GM12878 (cell line): ENCODE measurements around the gene STT3B. TPM values are rescaled to one million over a fixed set of nuclear protein-coding genes. Genes with fewer than 3 reads are reported as not detected.
A peak's percentile ranks its signal among the peaks of the same experiment; 100 is the strongest.

Source experiments
- BACH1 ChIP-seq: fragments of 450-650 bp; IDR thresholded peaks from 2 replicates; pipeline ENCODE4 v1.6.1; 2017; ENCODE audit warnings: mild to moderate bottlenecking, borderline replicate concordance
- BCL11A ChIP-seq: IDR thresholded peaks from 2 replicates; pipeline ENCODE4 v1.6.1; 2011; ENCODE audit warnings: low read depth, low read length
- BHLHE40 ChIP-seq, 2 experiments: fragments of 450-650 bp in 1 of 2; IDR thresholded peaks; 2 replicates each; pipeline ENCODE4 v1.6.1; 2011 to 2017; ENCODE audit warnings: low read depth in 2 of 2, borderline replicate concordance in 1 of 2, improper control_type of control experiment in 1 of 2, low read length in 1 of 2, mild to moderate bottlenecking in 1 of 2
- BMI1 ChIP-seq: fragments of 450-650 bp; IDR thresholded peaks from 2 replicates; pipeline ENCODE4 v1.6.1; 2016; ENCODE audit warnings: mild to moderate bottlenecking, moderate library complexity, borderline replicate concordance
- CREB1 ChIP-seq: IDR thresholded peaks from 2 replicates; pipeline ENCODE4 v1.6.1; 2012; ENCODE audit warnings: low read depth, mild to moderate bottlenecking, inconsistent platforms
- ETV6 ChIP-seq, 2 experiments: fragments of 450-650 bp in 1 of 2; IDR thresholded peaks in 1 of 2; conservative IDR thresholded peaks in 1 of 2; 2 replicates each; pipeline ENCODE4 v1.6.1; 2014; ENCODE audit warnings: antibody characterized with exemption in 1 of 2, borderline replicate concordance in 1 of 2, low read depth in 1 of 2, mild to moderate bottlenecking in 1 of 2, moderate library complexity in 1 of 2
- FOXK2 ChIP-seq: fragments of 450-650 bp; IDR thresholded peaks from 2 replicates; pipeline ENCODE4 v1.6.1; 2017; ENCODE audit warnings: mild to moderate bottlenecking, moderate library complexity
- FOXM1 ChIP-seq: IDR thresholded peaks from 2 replicates; pipeline ENCODE4 v1.6.1; 2012; ENCODE audit warnings: low read depth, mild to moderate bottlenecking, inconsistent platforms, low read length, moderate library complexity
- JUND ChIP-seq: IDR thresholded peaks from 2 replicates; pipeline ENCODE4 v1.6.1; 2012; ENCODE audit warnings: low read depth, mild to moderate bottlenecking, low read length, improper control_type of control experiment, moderate library complexity
- KLF5 ChIP-seq: fragments of 450-650 bp; IDR thresholded peaks from 2 replicates; pipeline ENCODE4 v1.6.1; 2014; ENCODE audit warnings: mild to moderate bottlenecking; ENCODE audit not compliant: partially characterized antibody
- MAX ChIP-seq: IDR thresholded peaks from 2 replicates; pipeline ENCODE4 v1.6.1; 2012; ENCODE audit warnings: low read depth, low read length, improper control_type of control experiment
- MTA2 ChIP-seq: fragments of 450-650 bp; IDR thresholded peaks from 2 replicates; pipeline ENCODE4 v1.6.1; 2016; ENCODE audit warnings: low read depth, mild to moderate bottlenecking, moderate library complexity
- POLR2AphosphoS2 ChIP-seq: IDR thresholded peaks from 2 replicates; pipeline ENCODE4 v1.6.1; 2011; ENCODE audit warnings: low read depth, mild to moderate bottlenecking, low read length, improper control_type of control experiment, moderate library complexity
- POLR2AphosphoS5 ChIP-seq: IDR thresholded peaks from 2 replicates; pipeline ENCODE4 v1.6.1; 2011; ENCODE audit warnings: mild to moderate bottlenecking, low read length, inconsistent platforms
- POU2F2 ChIP-seq: IDR thresholded peaks from 3 replicates; pipeline ENCODE4 v1.6.1; 2011; ENCODE audit warnings: low read depth, mild to moderate bottlenecking, low read length, borderline replicate concordance
- RAD51 ChIP-seq: fragments of 450-650 bp; IDR thresholded peaks from 2 replicates; pipeline ENCODE4 v1.6.1; 2016; ENCODE audit warnings: moderate library complexity, mild to moderate bottlenecking, inconsistent platforms
- RB1 ChIP-seq: fragments of 450-650 bp; formaldehyde crosslinking; IDR thresholded peaks from 2 replicates; pipeline ENCODE4 v1.6.1; 2017; ENCODE audit warnings: mild to moderate bottlenecking, borderline replicate concordance
- RCOR1 ChIP-seq: conservative IDR thresholded peaks from 2 replicates; pipeline ENCODE4 v1.6.1; 2012; ENCODE audit warnings: low read depth, low read length, improper control_type of control experiment
- RUNX3 ChIP-seq: IDR thresholded peaks from 2 replicates; pipeline ENCODE4 v1.6.1; 2012; ENCODE audit warnings: low read length, inconsistent platforms
- SIX5 ChIP-seq: IDR thresholded peaks from 2 replicates; pipeline ENCODE4 v1.6.1; 2011; ENCODE audit warnings: mild to moderate bottlenecking, low read depth, low read length, moderate library complexity; ENCODE audit not compliant: severe bottlenecking
- SP1 ChIP-seq: IDR thresholded peaks from one replicate; pipeline ENCODE4 v1.6.1; 2011; ENCODE audit warnings: low read depth, low read length
- SREBF2 ChIP-seq: IDR thresholded peaks from 2 replicates; pipeline ENCODE4 v1.6.1; 2012; ENCODE audit warnings: mild to moderate bottlenecking, low read length
- STAT1 ChIP-seq: fragments of 450-650 bp; conservative IDR thresholded peaks from 2 replicates; pipeline ENCODE4 v1.6.1; 2014; ENCODE audit warnings: antibody characterized with exemption, mild to moderate bottlenecking
- TCF3 ChIP-seq: IDR thresholded peaks from 2 replicates; pipeline ENCODE4 v1.6.1; 2012; ENCODE audit warnings: low read depth, mild to moderate bottlenecking, low read length, borderline replicate concordance; ENCODE audit not compliant: insufficient read depth
- USF2 ChIP-seq: IDR thresholded peaks from 2 replicates; pipeline ENCODE4 v1.6.1; 2011; ENCODE audit warnings: low read depth, low read length, improper control_type of control experiment, borderline replicate concordance
- WRNIP1 ChIP-seq: IDR thresholded peaks from 2 replicates; pipeline ENCODE4 v1.6.1; 2011; ENCODE audit warnings: low read depth, low read length, improper control_type of control experiment, borderline replicate concordance
- ZZZ3 ChIP-seq: IDR thresholded peaks from 2 replicates; pipeline ENCODE4 v1.6.1; 2011; ENCODE audit warnings: low read depth; ENCODE audit not compliant: control insufficient read depth, insufficient read length
- polyA plus RNA-seq, 11 experiments: library from polyadenylated mRNA; depleted of rRNA in 4 of 11; unstranded in 6 of 11; stranded (reverse) in 5 of 11; fragments of >200 nt; fragmentation: Nextera tagmentation in 4 of 11; fragmentation: Illumina TruSeq in 1 of 11; extraction: Ambion mirVana in 4 of 11; extraction: Trizol in 1 of 11; gene quantifications; 1 replicate in 1 of 11; 2 replicates in 10 of 11; pipeline versions ENCODE4 v1.2.1 to v1.2.3, GENCODE V29; 2011 to 2016; ENCODE audit warnings: inconsistent platforms in 2 of 11, missing spikeins in 2 of 11, low read depth in 1 of 11
- total RNA-seq, 4 experiments: library from RNA; depleted of rRNA in 3 of 4; stranded (reverse); fragments of >200 nt in 3 of 4; fragmentation: Illumina TruSeq in 1 of 4; extraction: Trizol in 1 of 4; gene quantifications; 2 replicates each; pipeline versions ENCODE4 v1.2.1 to v1.2.3, GENCODE V29; 2013 to 2021
- TF ChIP-seq, protein P1 (sequence below): IDR thresholded peaks from 2 replicates; pipeline ENCODE4 v1.6.1; 2012; ENCODE audit warnings: low read depth, low read length, improper control_type of control experiment
- TF ChIP-seq, protein P2 (sequence below): IDR thresholded peaks from 2 replicates; pipeline ENCODE4 v1.6.1; 2011; ENCODE audit warnings: borderline replicate concordance, low read depth, mild to moderate bottlenecking, moderate library complexity, mixed read lengths, low read length; ENCODE audit not compliant: insufficient read depth; ENCODE audit errors: extremely low read length

STT3B gene
- total and polyA plus RNA-seq, 10 of the 15 experiments (the other 5 are each of a cell fraction or from before 2014, with no cell fraction given): 19.9 to 208 (median 79.6) TPM

GRCh38 chr3:31531992-31532586 is 636 bp upstream of the STT3B start (continued):
- TF ChIP-seq SIX5 (no peak), BHLHE40 (IDR thresholded peaks at IDR 0.05; ENCODE audit: borderline replicate concordance in 1 of 2, low read depth in 2 of 2, low read length in 1 of 2) (peak; percentile 66 to 87; a peak in 3 of 4 replicates), ZZZ3 (no peak), RCOR1 (no peak), ETV6 (conservative IDR thresholded peaks at IDR 0.05 in 1 of 2, IDR thresholded peaks at IDR 0.05 in 1 of 2; ENCODE audit: borderline replicate concordance in 1 of 2, low read depth in 1 of 2) (no peak), MTA2 (peak; percentile 65; the same call in 1 of the 2 replicates), BMI1 (no peak), MAX (peak; percentile 96), TCF3 (peak; percentile 25; the same call in 1 of the 2 replicates), FOXK2 (no peak), SREBF2 (no peak), RAD51 (peak; percentile 91), FOXM1 (no peak), POU2F2 (peak; percentile 63; the same call in 1 of the 3 replicates), BCL11A (0 out of 2 replicates have a peak, but pooled peaks have one; percentile 9), POLR2AphosphoS5 (peak; percentile 93), RB1 (peak; percentile 95), POLR2AphosphoS2 (peak; percentile 93; the same call in 1 of the 2 replicates), STAT1 (0 out of 2 replicates have a peak, but pooled peaks have one; percentile 69), WRNIP1 (no peak), JUND (no peak), BACH1 (peak; percentile 86; the same call in 1 of the 2 replicates), RUNX3 (peak; percentile 82), CREB1 (peak; percentile 65), KLF5 (peak; percentile 76), USF2 (peak; percentile 88), SP1 (peak; percentile 92)
- TF ChIP-seq, protein P1, sequence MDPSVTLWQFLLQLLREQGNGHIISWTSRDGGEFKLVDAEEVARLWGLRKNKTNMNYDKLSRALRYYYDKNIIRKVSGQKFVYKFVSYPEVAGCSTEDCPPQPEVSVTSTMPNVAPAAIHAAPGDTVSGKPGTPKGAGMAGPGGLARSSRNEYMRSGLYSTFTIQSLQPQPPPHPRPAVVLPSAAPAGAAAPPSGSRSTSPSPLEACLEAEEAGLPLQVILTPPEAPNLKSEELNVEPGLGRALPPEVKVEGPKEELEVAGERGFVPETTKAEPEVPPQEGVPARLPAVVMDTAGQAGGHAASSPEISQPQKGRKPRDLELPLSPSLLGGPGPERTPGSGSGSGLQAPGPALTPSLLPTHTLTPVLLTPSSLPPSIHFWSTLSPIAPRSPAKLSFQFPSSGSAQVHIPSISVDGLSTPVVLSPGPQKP: peak; percentile 19; the same call in 1 of the 2 replicates
- TF ChIP-seq, protein P2, sequence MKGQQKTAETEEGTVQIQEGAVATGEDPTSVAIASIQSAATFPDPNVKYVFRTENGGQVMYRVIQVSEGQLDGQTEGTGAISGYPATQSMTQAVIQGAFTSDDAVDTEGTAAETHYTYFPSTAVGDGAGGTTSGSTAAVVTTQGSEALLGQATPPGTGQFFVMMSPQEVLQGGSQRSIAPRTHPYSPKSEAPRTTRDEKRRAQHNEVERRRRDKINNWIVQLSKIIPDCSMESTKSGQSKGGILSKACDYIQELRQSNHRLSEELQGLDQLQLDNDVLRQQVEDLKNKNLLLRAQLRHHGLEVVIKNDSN: peak; percentile 95
